B cell (primary cell): ENCODE results near the gene RARRES2. TPM values are rescaled to one million over a fixed set of nuclear protein-coding genes. Genes with fewer than 3 reads are reported as not detected.
"Not testable (repeated sequence)": the region's sequence is repeated elsewhere in the genome, so short reads cannot be mapped to it uniquely, and the experiment has no call there.

Experiments
- ATAC-seq: fragments of 200-7000 bp; cut with Tn5 transposase; one replicate; pipeline ENCODE4 v1.10.0; 2021; ENCODE audit warnings: low read depth, mild to moderate bottlenecking, moderate number of reproducible peaks, moderate library complexity
- CTCF ChIA-PET: fragments of 350-600 bp; sonication (Branson Sonifier 250); formaldehyde crosslinking; loops from one replicate; lab custom pipeline; 2021; ENCODE audit warnings: antibody characterized with exemption, inconsistent platforms; lab: Charles Lee
- POLR2A ChIA-PET: fragments of 350-600 bp; sonication (Branson Sonifier 250); formaldehyde crosslinking; loops from one replicate; lab custom pipeline; 2021; ENCODE audit warnings: antibody characterized with exemption; lab: Charles Lee
- DNase-seq: peaks from one replicate; pipeline ENCODE4 v3.0.0; 2013
- H2AFZ ChIP-seq: 2 replicates; pipeline ENCODE4 v1.6.1; 2012; ENCODE audit warnings: mild to moderate bottlenecking, low read depth, low read length; ENCODE audit not compliant: insufficient read depth, poor library complexity, severe bottlenecking
- H3K27ac ChIP-seq, 2 donors: 1 replicate in 1 of 2; 2 replicates in 1 of 2; pipeline ENCODE4 v1.5.1; 2012 to 2013; ENCODE audit warnings: low read length in 2 of 2, mild to moderate bottlenecking in 2 of 2, moderate library complexity in 1 of 2
- H3K27me3 ChIP-seq, 4 experiments: fragments of 200-600 bp in 1 of 4; sonication (generic) in 1 of 4; replicated peaks in 1 of 4; 1 replicate in 2 of 4; 2 replicates in 2 of 4; pipeline versions ENCODE4 v1.6.1 to v1.7.0; 2013 to 2016; ENCODE audit warnings: low read length in 3 of 4, mild to moderate bottlenecking in 2 of 4, mixed read lengths in 1 of 4, moderate library complexity in 1 of 4; ENCODE audit not compliant: insufficient read depth in 4 of 4, control insufficient read depth in 3 of 4; ENCODE audit errors: control extremely low read depth in 1 of 4
- H3K36me3 ChIP-seq, 2 experiments: replicated peaks in 1 of 2; 1 replicate in 1 of 2; 2 replicates in 1 of 2; pipeline versions ENCODE4 v1.6.1 to v1.7.1; 2013; ENCODE audit warnings: low read length in 1 of 2; ENCODE audit not compliant: insufficient read depth in 2 of 2, control insufficient read depth in 1 of 2; ENCODE audit errors: control extremely low read depth in 1 of 2, extremely low read depth in 1 of 2
- H3K4me1 ChIP-seq, 2 donors: fragments of 200-600 bp in 1 of 2; sonication (generic) in 1 of 2; 1 replicate in 1 of 2; 2 replicates in 1 of 2; pipeline versions ENCODE4 v1.5.1 to v1.6.1; 2013 to 2017; ENCODE audit warnings: low read length in 2 of 2; ENCODE audit not compliant: control insufficient read depth in 2 of 2, insufficient read depth in 2 of 2
- H3K4me2 ChIP-seq: replicated peaks from 2 replicates; pipeline ENCODE3; 2012; ENCODE audit warnings: mild to moderate bottlenecking, low read depth, low read length; ENCODE audit not compliant: poor library complexity, severe bottlenecking
- H3K4me3 ChIP-seq, 5 experiments: fragments of 200-600 bp in 1 of 5; sonication (generic) in 1 of 5; 1 replicate in 3 of 5; 2 replicates in 2 of 5; pipeline versions ENCODE4 v1.5.1 to v1.7.0; 2011 to 2016; ENCODE audit warnings: low read length in 4 of 5, mild to moderate bottlenecking in 4 of 5, low read depth in 2 of 5, control low read depth in 1 of 5, moderate library complexity in 1 of 5; ENCODE audit not compliant: insufficient read depth in 1 of 5; ENCODE audit errors: control extremely low read depth in 1 of 5, extremely low read depth in 1 of 5
- H3K79me2 ChIP-seq: fragments of 200-600 bp; sonication (generic); one replicate; pipeline ENCODE4 v1.6.0; 2016; ENCODE audit warnings: low read length; ENCODE audit not compliant: control insufficient read depth, insufficient read depth
- H3K9ac ChIP-seq: fragments of 200-600 bp; sonication (generic); 2 replicates; pipeline ENCODE4 v1.6.1; 2017; ENCODE audit warnings: mild to moderate bottlenecking, low read length, moderate library complexity
- H3K9me3 ChIP-seq, 3 donors: one replicate each; pipeline versions ENCODE4 v1.6.1 to v1.7.1; 2013; ENCODE audit warnings: low read length in 2 of 3; ENCODE audit not compliant: control insufficient read depth in 2 of 3, insufficient read depth in 1 of 3; ENCODE audit errors: control extremely low read depth in 1 of 3
- H4K20me1 ChIP-seq: 2 replicates; pipeline ENCODE4 v1.6.0; 2012; ENCODE audit warnings: mild to moderate bottlenecking, low read length; ENCODE audit not compliant: insufficient read depth, control insufficient read depth, poor library complexity, severe bottlenecking
- H3K27ac Mint-ChIP-seq: one replicate; pipeline ENCODE4 v1.8.0; 2021; ENCODE audit warnings: mixed read lengths
- H3K27me3 Mint-ChIP-seq: one replicate; pipeline ENCODE4 v1.8.0; 2021; ENCODE audit warnings: mixed read lengths
- H3K4me1 Mint-ChIP-seq: one replicate; pipeline ENCODE4 v1.8.0; 2021; ENCODE audit warnings: mixed read lengths
- H3K4me3 Mint-ChIP-seq: one replicate; pipeline ENCODE4 v1.8.0; 2021; ENCODE audit warnings: mixed read lengths
- H3K9me3 Mint-ChIP-seq: one replicate; pipeline ENCODE4 v1.8.0; 2022; ENCODE audit warnings: mixed read lengths; ENCODE audit not compliant: insufficient read depth
- WGBS: methylation state at CpG from one replicate; pipeline ENCODE4 v1.1.5; 2013; ENCODE audit warnings: missing lambda C conversion rate; ENCODE audit not compliant: insufficient coverage; 5-methylcytosine and 5-hydroxymethylcytosine counted together
- intact Hi-C: fragments of 100-400 bp; cut with micrococcal nuclease; formaldehyde crosslinking; loops from one replicate; pipeline ENCODE4 v1.10.0; 2022
- polyA plus RNA-seq: library from polyadenylated mRNA; depleted of rRNA; stranded (reverse); fragments of >200 nt; gene quantifications from 2 replicates; pipeline ENCODE4 v1.2.3, GENCODE V29; 2012
- total RNA-seq, 2 donors: library from RNA; stranded (reverse); fragments of 120-200 nt in 1 of 2; gene quantifications; 1 replicate in 1 of 2; 2 replicates in 1 of 2; pipeline versions ENCODE4 v1.2.3 to v1.2.4, GENCODE V29; 2013 to 2022

Gene RARRES2
- total and polyA plus RNA-seq, 2 donors (not counting 1 experiment from before 2014, with no cell fraction given): not detected

GRCh38 chr7:150296802-150297201 is 44.6 kb downstream of the RARRES2 start:
- WGBS: 94% methylated on average over 4 of the region's 10 CpGs
- H3K27me3 Mint-ChIP-seq, intact Hi-C loops, H3K79me2 ChIP-seq, H3K9me3 Mint-ChIP-seq, H4K20me1 ChIP-seq, H3K36me3 ChIP-seq, H3K27ac Mint-ChIP-seq, H3K4me1 ChIP-seq, H3K4me1 Mint-ChIP-seq, CTCF ChIA-PET, ATAC-seq, H3K4me3 Mint-ChIP-seq, H3K4me2 ChIP-seq, H3K9ac ChIP-seq, H2AFZ ChIP-seq, H3K27me3 ChIP-seq, H3K27ac ChIP-seq, DNase-seq, H3K4me3 ChIP-seq, POLR2A ChIA-PET, H3K9me3 ChIP-seq: not testable (repeated sequence)

- H3K27me3 ChIP-seq, H3K4me1 ChIP-seq, H2AFZ ChIP-seq, H3K79me2 ChIP-seq, H3K27ac Mint-ChIP-seq, DNase-seq, H3K36me3 ChIP-seq, H3K27ac ChIP-seq, H3K9me3 ChIP-seq, intact Hi-C loops, CTCF ChIA-PET, H3K4me1 Mint-ChIP-seq, POLR2A ChIA-PET, H3K9ac ChIP-seq, H3K9me3 Mint-ChIP-seq, H3K27me3 Mint-ChIP-seq, H3K4me2 ChIP-seq, H4K20me1 ChIP-seq, H3K4me3 ChIP-seq, ATAC-seq, H3K4me3 Mint-ChIP-seq: not testable (repeated sequence)
- no CpG with 5 or more reads among the region's 8 CpGs for WGBS
Observed at GRCh38 chr7:150295614-150296013, 45.8 kb downstream of the RARRES2 start.

GRCh38 chr7:150295027-150295426 is 46.4 kb downstream of the RARRES2 start:
- ATAC-seq, H3K79me2 ChIP-seq, H3K9me3 Mint-ChIP-seq, H3K27me3 Mint-ChIP-seq, H2AFZ ChIP-seq, H4K20me1 ChIP-seq, H3K4me3 Mint-ChIP-seq, POLR2A ChIA-PET, H3K9ac ChIP-seq, H3K4me2 ChIP-seq, H3K4me1 ChIP-seq, CTCF ChIA-PET, H3K27me3 ChIP-seq, intact Hi-C loops, H3K36me3 ChIP-seq, H3K9me3 ChIP-seq, H3K27ac Mint-ChIP-seq, H3K4me3 ChIP-seq, DNase-seq, H3K4me1 Mint-ChIP-seq, H3K27ac ChIP-seq: not testable (repeated sequence)
- 100% methylated on average over 1 of the region's 8 CpGs for WGBS

GRCh38 chr7:150290317-150290716 is 51.1 kb downstream of the RARRES2 start:
- H4K20me1 ChIP-seq, H3K27me3 ChIP-seq, H3K9ac ChIP-seq, H3K4me3 ChIP-seq, intact Hi-C loops, H3K27me3 Mint-ChIP-seq, H3K27ac Mint-ChIP-seq, H3K4me1 Mint-ChIP-seq, H3K4me1 ChIP-seq, H3K4me2 ChIP-seq, H3K79me2 ChIP-seq, H2AFZ ChIP-seq, DNase-seq, POLR2A ChIA-PET, H3K9me3 Mint-ChIP-seq, H3K36me3 ChIP-seq, H3K9me3 ChIP-seq, H3K4me3 Mint-ChIP-seq, ATAC-seq, H3K27ac ChIP-seq: not testable (repeated sequence)
- CTCF ChIA-PET: interaction anchor here (1.0 kb wide), 1 partner anchor 129 kb away, joined by 4 read pairs; no protein-coding TSS in a partner anchor
- WGBS: no CpG with 5 or more reads among the region's 6 CpGs
